Measurements from ENCODE around the gene PRAMEF4.
"Not testable (repeated sequence)": the region's sequence is repeated elsewhere in the genome, so short reads cannot be mapped to it uniquely, and the experiment has no call there.

PRAMEF4 gene

GRCh38 chr1:12886101-12886500 is at the start of gene PRAMEF4:
TSS of gene PRAMEF4 (minus strand) at chr1:12886201. CDS start at chr1:12883394, 2,807 bp downstream.
- H3K4me3 ChIP-seq (replicated peaks; ENCODE audit: low read depth, low read length); DNase-seq (ENCODE audit: extremely low read depth, low read depth): not testable (repeated sequence)

GRCh38 chr1:12924368-12924767 is 38.4 kb upstream of the PRAMEF4 start:
- not testable (repeated sequence) for H3K4me3 ChIP-seq (replicated peaks; ENCODE audit: low read depth, low read length); DNase-seq (ENCODE audit: extremely low read depth, low read depth)

- not testable (repeated sequence) for DNase-seq (ENCODE audit: extremely low read depth, low read depth); H3K4me3 ChIP-seq (replicated peaks; ENCODE audit: low read depth, low read length)
Observed at GRCh38 chr1:12921749-12922148, 35.7 kb upstream of the PRAMEF4 start.

GRCh38 chr1:12916310-12916709 is 30.3 kb upstream of the PRAMEF4 start, which contains the start of gene PRAMEF7:
TSS of gene PRAMEF7 (plus strand) at chr1:12916610. CDS start at chr1:12917693, 1,083 bp downstream.
- DNase-seq (ENCODE audit: extremely low read depth, low read depth); H3K4me3 ChIP-seq (replicated peaks; ENCODE audit: low read depth, low read length): not testable (repeated sequence)

GRCh38 chr1:12903793-12904572 is 18.0 kb upstream of the PRAMEF4 start:
- H3K4me3 ChIP-seq (replicated peaks; ENCODE audit: low read depth, low read length); DNase-seq (ENCODE audit: extremely low read depth, low read depth): not testable (repeated sequence)

- not testable (repeated sequence) for H3K4me3 ChIP-seq (replicated peaks; ENCODE audit: low read depth, low read length); DNase-seq (ENCODE audit: extremely low read depth, low read depth)
Observed at GRCh38 chr1:12899186-12899585, 13.2 kb upstream of the PRAMEF4 start.

- DNase-seq (ENCODE audit: extremely low read depth, low read depth); H3K4me3 ChIP-seq (replicated peaks; ENCODE audit: low read depth, low read length): not testable (repeated sequence)
Observed at GRCh38 chr1:12898170-12898569, 12.2 kb upstream of the PRAMEF4 start, which contains the start of gene PRAMEF10. TSS of gene PRAMEF10 (minus strand) at chr1:12898270. CDS start at chr1:12895847, 2,423 bp downstream.

- not testable (repeated sequence) for H3K4me3 ChIP-seq (replicated peaks; ENCODE audit: low read depth, low read length); DNase-seq (ENCODE audit: extremely low read depth, low read depth)
Observed at GRCh38 chr1:12878453-12878852, 7.5 kb downstream of the PRAMEF4 start.

GRCh38 chr1:12863131-12863880 is 22.7 kb downstream of the PRAMEF4 start:
- DNase-seq (ENCODE audit: extremely low read depth, low read depth): not testable (repeated sequence)

GRCh38 chr1:12856786-12857185 is 29.2 kb downstream of the PRAMEF4 start, which contains the start of gene PRAMEF2:
TSS of gene PRAMEF2 (plus strand) at chr1:12857086. CDS start at chr1:12859010, 1,924 bp downstream.
- not testable (repeated sequence) for DNase-seq (ENCODE audit: extremely low read depth, low read depth); H3K4me3 ChIP-seq (replicated peaks; ENCODE audit: low read depth, low read length)

More at GRCh38 chr1:12863131-12863880, 22.7 kb downstream of the PRAMEF4 start:
- H3K4me3 ChIP-seq (replicated peaks; ENCODE audit: low read depth, low read length): not testable (repeated sequence)

- H3K4me3 ChIP-seq (replicated peaks; ENCODE audit: low read depth, low read length): no peak overlapping the region
- no peak for TF ChIP-seq CTCF (IDR thresholded peaks at IDR 0.05; ENCODE audit: low read depth, low read length, missing control alignments)
- no peak for DNase-seq (ENCODE audit: extremely low read depth, low read depth)
Observed at GRCh38 chr1:12851779-12852178, 34.2 kb downstream of the PRAMEF4 start.

GRCh38 chr1:12848620-12849019 is 37.4 kb downstream of the PRAMEF4 start, which contains the start of gene HNRNPCL1:
TSS of gene HNRNPCL1 (minus strand) at chr1:12848720. CDS start at chr1:12848289, 431 bp downstream.
- H3K4me3 ChIP-seq (replicated peaks; ENCODE audit: low read depth, low read length); DNase-seq (ENCODE audit: extremely low read depth, low read depth): not testable (repeated sequence)

- not testable (repeated sequence) for H3K4me3 ChIP-seq (replicated peaks; ENCODE audit: low read depth, low read length); DNase-seq (ENCODE audit: extremely low read depth, low read depth)
Observed at GRCh38 chr1:12833251-12833650, 52.8 kb downstream of the PRAMEF4 start.

GRCh38 chr1:12831310-12831709 is 54.7 kb downstream of the PRAMEF4 start, which contains the start of gene PRAMEF11:
TSS of gene PRAMEF11 (minus strand) at chr1:12831410. CDS start at chr1:12828789, 2,621 bp downstream.
- H3K4me3 ChIP-seq (replicated peaks; ENCODE audit: low read depth, low read length); DNase-seq (ENCODE audit: extremely low read depth, low read depth): not testable (repeated sequence)
